PC-3 (cell line): ENCODE results near the gene RCAN1. TPM values are rescaled to one million over a fixed set of nuclear protein-coding genes. Genes with fewer than 3 reads are reported as not detected.

Experiments used
- ATAC-seq: fragments of 200-7000 bp; cut with Tn5 transposase; 2 replicates; pipeline ENCODE4 v1.9.1; 2020; ENCODE audit warnings: mild to moderate bottlenecking, moderate library complexity
- BruUV-seq: library from RNA; stranded (reverse); fragments of 400-500 nt; replicated peaks from 2 replicates; lab custom pipeline; 2021; lab: Mats Ljungman, UMichigan
- CTCF ChIA-PET: fragments of 300-600 bp; sonication (Branson Sonifier 250); formaldehyde crosslinking; loops from one replicate; lab custom pipeline; 2022; ENCODE audit warnings: antibody characterized with exemption; lab: Charles Lee
- POLR2A ChIA-PET: fragments of 300-600 bp; sonication (Branson Sonifier 250); formaldehyde crosslinking; loops from one replicate; lab custom pipeline; 2022; ENCODE audit warnings: antibody characterized with exemption; ENCODE audit not compliant: unreplicated experiment; lab: Charles Lee
- DNase-seq: peaks from one replicate; pipeline ENCODE4 v3.0.0-alpha.2; 2015
- H2AFZ ChIP-seq: fragments of 300-600 bp; sonication (generic); 2 replicates; pipeline ENCODE4 v1.6.0; 2016; ENCODE audit warnings: antibody characterized with exemption, low read length
- H3F3A ChIP-seq: fragments of 300-600 bp; sonication (generic); one replicate; pipeline ENCODE4 v1.6.0; 2017; ENCODE audit warnings: antibody characterized with exemption, low read length, control low read depth, mild to moderate bottlenecking; ENCODE audit not compliant: unreplicated experiment
- H3K27ac ChIP-seq: fragments of 300-600 bp; sonication (generic); 2 replicates; pipeline ENCODE4 v1.5.1; 2016; ENCODE audit warnings: mild to moderate bottlenecking, low read length
- H3K27me3 ChIP-seq: fragments of 300-600 bp; sonication (generic); 2 replicates; pipeline ENCODE4 v1.6.1; 2016; ENCODE audit warnings: low read length, mixed read lengths
- H3K36me3 ChIP-seq: fragments of 300-600 bp; sonication (generic); 2 replicates; pipeline ENCODE4 v1.6.1; 2016; ENCODE audit warnings: low read depth, mixed run types, low read length, mixed read lengths
- H3K4me1 ChIP-seq: fragments of 300-600 bp; sonication (generic); 2 replicates; pipeline ENCODE4 v1.5.1; 2016; ENCODE audit warnings: low read length; ENCODE audit not compliant: insufficient read depth
- H3K4me2 ChIP-seq: fragments of 300-600 bp; sonication (generic); 2 replicates; pipeline ENCODE4 v1.6.0; 2016; ENCODE audit warnings: low read length
- H3K4me3 ChIP-seq: fragments of 300-600 bp; sonication (generic); 2 replicates; pipeline ENCODE4 v1.5.1; 2016; ENCODE audit warnings: mild to moderate bottlenecking, low read length, mixed read lengths
- H3K79me2 ChIP-seq: fragments of 300-600 bp; sonication (generic); 2 replicates; pipeline ENCODE4 v1.6.1; 2017; ENCODE audit warnings: low read length, mixed read lengths
- H3K9ac ChIP-seq: fragments of 300-600 bp; sonication (generic); 2 replicates; pipeline ENCODE4 v1.6.0; 2016; ENCODE audit warnings: mild to moderate bottlenecking, low read length
- H3K9me2 ChIP-seq: fragments of 300-600 bp; sonication (generic); replicated peaks from 2 replicates; pipeline ENCODE4 v1.6.1; 2016; ENCODE audit warnings: mixed run types, low read length, mixed read lengths
- H3K9me3 ChIP-seq: fragments of 300-600 bp; sonication (generic); 2 replicates; pipeline ENCODE4 v1.6.1; 2016; ENCODE audit warnings: low read length, mixed read lengths
- H4K20me1 ChIP-seq: fragments of 300-600 bp; sonication (generic); 2 replicates; pipeline ENCODE4 v1.6.1; 2016; ENCODE audit warnings: low read length, mixed read lengths
- CTCF ChIP-seq: fragments of 300-600 bp; sonication (generic); conservative IDR thresholded peaks from 2 replicates; pipeline ENCODE4 v1.5.1; 2017; ENCODE audit warnings: antibody characterized with exemption, low read depth, mild to moderate bottlenecking, low read length
- EZH2 ChIP-seq: fragments of 300-600 bp; sonication (generic); IDR thresholded peaks from one replicate; pipeline ENCODE4 v1.6.1; 2017; ENCODE audit warnings: antibody characterized with exemption, mild to moderate bottlenecking, low read length; ENCODE audit not compliant: unreplicated experiment
- EZH2phosphoT487 ChIP-seq: fragments of 300-600 bp; sonication (generic); IDR thresholded peaks from 2 replicates; pipeline ENCODE4 v1.6.1; 2018; ENCODE audit warnings: mild to moderate bottlenecking, antibody characterized with exemption, low read length, borderline replicate concordance
- intact Hi-C: fragments of 100-400 bp; cut with micrococcal nuclease; formaldehyde crosslinking; loops from 2 replicates; pipeline ENCODE4 v1.9.0; 2023
- total RNA-seq: library from RNA; depleted of rRNA; stranded (reverse); fragments of >200 nt; gene quantifications from 2 replicates; pipeline ENCODE4 v1.2.3, GENCODE V29; 2014

The RCAN1 gene
- total RNA-seq, 1 experiment from 2014 or later, result 26.2 TPM

- TF ChIP-seq EZH2phosphoT487, result no peak
- no peak for TF ChIP-seq CTCF
- no peak for TF ChIP-seq EZH2
- Histone ChIP-seq H3K9me3 (no peaks in the 10 kb centered on the region), H3K27ac (no peak overlapping the region), H3K4me2 (no peak overlapping the region), H3K27me3 (no peaks in the 10 kb centered on the region), H3F3A (no peaks in the 10 kb centered on the region), H4K20me1 (no peaks in the 10 kb centered on the region), H3K79me2 (no peaks in the 10 kb centered on the region), H3K4me3 (no peak overlapping the region), H2AFZ (no peak overlapping the region), H3K36me3 (no peaks in the 10 kb centered on the region), H3K9ac (no peak overlapping the region), H3K4me1 (no peaks in the 10 kb centered on the region), H3K9me2 (no peaks in the 10 kb centered on the region)
- no peak for ATAC-seq
- DNase-seq, result no peak
- POLR2A ChIA-PET, result no interaction called here
- CTCF ChIA-PET, result no interaction called here
- intact Hi-C loops, result no loop called here
- no TSS peak for BruUV-seq
These were observed 53.1 kb downstream of the RCAN1 start for GRCh38 chr21:34561806-34562205.

GRCh38 chr21:34560609-34561008, 54.3 kb downstream of the RCAN1 start:
- H3K9ac ChIP-seq, result no peak overlapping the region
- no peaks in the 10 kb centered on the region for H3K9me2 ChIP-seq
- no TSS peak for BruUV-seq
- H3K4me3 ChIP-seq, result no peak overlapping the region
- no peak overlapping the region for H3K4me2 ChIP-seq
- CTCF ChIA-PET, result interaction anchor here (0.6 kb wide), 1 partner anchor 15 kb away, joined by 3 read pairs; no protein-coding TSS in a partner anchor
- no peaks in the 10 kb centered on the region for H3K9me3 ChIP-seq
- no peak for DNase-seq
- intact Hi-C loops, result no loop called here
- no peaks in the 10 kb centered on the region for H3K79me2 ChIP-seq
- H2AFZ ChIP-seq, result no peak overlapping the region
- ATAC-seq, result no peak
- TF ChIP-seq CTCF, result no peak
- TF ChIP-seq EZH2phosphoT487, result no peak
- no peak for TF ChIP-seq EZH2
- POLR2A ChIA-PET, result no interaction called here
- no peaks in the 10 kb centered on the region for H4K20me1 ChIP-seq
- no peak overlapping the region for H3K27ac ChIP-seq
- H3K36me3 ChIP-seq, result no peaks in the 10 kb centered on the region
- no peaks in the 10 kb centered on the region for H3F3A ChIP-seq
- H3K27me3 ChIP-seq, result no peaks in the 10 kb centered on the region
- H3K4me1 ChIP-seq, result no peaks in the 10 kb centered on the region

GRCh38 chr21:34560021-34560420, 54.9 kb downstream of the RCAN1 start:
- Histone ChIP-seq H3F3A (no peaks in the 10 kb centered on the region), H3K79me2 (no peaks in the 10 kb centered on the region), H3K27ac (no peak overlapping the region), H3K4me3 (no peak overlapping the region), H3K4me2 (no peak overlapping the region), H3K9ac (no peak overlapping the region), H3K4me1 (no peaks in the 10 kb centered on the region), H4K20me1 (no peaks in the 10 kb centered on the region), H2AFZ (no peak overlapping the region), H3K27me3 (no peaks in the 10 kb centered on the region), H3K9me2 (no peaks in the 10 kb centered on the region), H3K36me3 (0 out of 2 replicates have a peak, but pooled peaks cover 2% of the 10 kb centered on the region), H3K9me3 (no peaks in the 10 kb centered on the region)
- DNase-seq, result no peak
- ATAC-seq, result no peak
- intact Hi-C loops, result no loop called here
- ChIA-PET POLR2A (no interaction called here), CTCF (no interaction called here)
- TF ChIP-seq CTCF (no peak), EZH2 (no peak), EZH2phosphoT487 (no peak)
- BruUV-seq, result no TSS peak
